ENCODE measurements around the gene GARIN3.
"Not testable (repeated sequence)": the region's sequence is repeated elsewhere in the genome, so short reads cannot be mapped to it uniquely, and the experiment has no call there.

The GARIN3 gene

GRCh38 chr5:157166214-157167213 lies at the start of gene GARIN3:
Gene GARIN3 (minus strand): TSS chr5:157166264. CDS start chr5:157166168, 96 bp downstream.
- no peak for DNase-seq (ENCODE audit: low spot score)

GRCh38 chr5:157215514-157216167 lies 49.6 kb upstream of the GARIN3 start:
- peak; percentile 77 for DNase-seq (ENCODE audit: low spot score)

GRCh38 chr5:157214861-157215513 lies 48.9 kb upstream of the GARIN3 start:
- no peak for DNase-seq (ENCODE audit: low spot score)

- no peak for DNase-seq (ENCODE audit: low spot score)
Measured at GRCh38 chr5:157214415-157214814, 48.4 kb upstream of the GARIN3 start.

GRCh38 chr5:157213527-157214243 lies 47.6 kb upstream of the GARIN3 start:
- no peak for DNase-seq (ENCODE audit: low spot score)

- no peak for DNase-seq (ENCODE audit: low spot score)
Measured at GRCh38 chr5:157212307-157212706, 46.2 kb upstream of the GARIN3 start.

- DNase-seq (ENCODE audit: low spot score), result not testable (repeated sequence)
Measured at GRCh38 chr5:157210652-157211051, 44.6 kb upstream of the GARIN3 start.

GRCh38 chr5:157205708-157206107 lies 39.6 kb upstream of the GARIN3 start:
- DNase-seq (ENCODE audit: low spot score), result no peak

GRCh38 chr5:157204765-157205164 lies 38.7 kb upstream of the GARIN3 start:
- no peak for DNase-seq (ENCODE audit: low spot score)

GRCh38 chr5:157203417-157203816 lies 37.4 kb upstream of the GARIN3 start:
- no peak for DNase-seq (ENCODE audit: low spot score)

- no peak for DNase-seq (ENCODE audit: low spot score)
Measured at GRCh38 chr5:157201857-157202256, 35.8 kb upstream of the GARIN3 start.

- DNase-seq (ENCODE audit: low spot score), result no peak
Measured at GRCh38 chr5:157198277-157198986, 32.4 kb upstream of the GARIN3 start.

- DNase-seq (ENCODE audit: low spot score), result no peak
Measured at GRCh38 chr5:157197086-157197485, 31.0 kb upstream of the GARIN3 start.

GRCh38 chr5:157196045-157196444 lies 30.0 kb upstream of the GARIN3 start:
- DNase-seq (ENCODE audit: low spot score), result no peak

- DNase-seq (ENCODE audit: low spot score), result no peak
Measured at GRCh38 chr5:157193699-157194424, 27.8 kb upstream of the GARIN3 start.

GRCh38 chr5:157189223-157189622 lies 23.2 kb upstream of the GARIN3 start:
- DNase-seq (ENCODE audit: low spot score), result no peak

GRCh38 chr5:157188270-157188669 lies 22.2 kb upstream of the GARIN3 start:
- DNase-seq (ENCODE audit: low spot score), result no peak

GRCh38 chr5:157187046-157187754 lies 21.1 kb upstream of the GARIN3 start:
- no peak for DNase-seq (ENCODE audit: low spot score)

- no peak for DNase-seq (ENCODE audit: low spot score)
Measured at GRCh38 chr5:157186309-157187045, 20.4 kb upstream of the GARIN3 start.

Measured in RKO (cell line).